Measurements from ENCODE around the gene SDHC.

SDHC gene, protein sequence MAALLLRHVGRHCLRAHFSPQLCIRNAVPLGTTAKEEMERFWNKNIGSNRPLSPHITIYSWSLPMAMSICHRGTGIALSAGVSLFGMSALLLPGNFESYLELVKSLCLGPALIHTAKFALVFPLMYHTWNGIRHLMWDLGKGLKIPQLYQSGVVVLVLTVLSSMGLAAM

DNA sequence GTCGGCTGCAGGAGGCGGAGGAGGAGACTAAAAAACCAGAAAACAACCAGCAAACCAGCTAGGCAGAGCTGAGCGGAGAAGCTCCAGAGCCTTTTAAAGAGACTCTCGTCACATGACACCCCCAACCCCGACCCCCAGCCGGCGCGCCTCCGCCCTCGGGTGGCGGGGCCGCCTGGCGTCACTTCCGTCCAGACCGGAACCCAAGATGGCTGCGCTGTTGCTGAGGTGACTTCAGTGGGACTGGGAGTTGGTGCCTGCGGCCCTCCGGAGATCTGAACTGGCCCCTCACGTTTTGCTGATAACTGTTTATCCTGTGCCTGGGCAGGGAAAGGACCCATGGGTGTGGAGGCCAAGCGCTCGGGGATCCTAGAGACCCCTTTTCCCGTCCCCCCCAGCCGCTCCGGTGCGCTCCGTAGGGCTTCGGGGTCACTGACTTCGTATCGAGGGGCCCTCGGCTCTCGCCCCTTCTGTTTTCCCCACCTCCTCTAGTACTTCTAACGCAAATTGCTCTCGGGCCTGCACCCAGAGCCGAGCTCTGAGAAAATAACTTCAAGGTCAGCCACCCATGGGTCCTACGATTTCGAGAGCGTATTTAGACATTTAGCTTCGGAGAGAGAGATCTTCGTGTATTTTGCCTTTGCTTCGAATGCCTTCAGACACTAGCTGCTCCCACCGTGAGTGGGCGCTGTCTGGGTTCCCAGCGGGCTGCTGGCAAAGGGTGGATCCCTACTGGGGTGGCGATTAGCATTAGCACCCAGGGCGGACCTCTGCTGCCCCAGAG lies at the start of gene SDHC:
Gene SDHC, plus strand, starts transcription at position 181 of the 781 bp plus-strand sequence. Its CDS starts 25 bp downstream, at position 206.
- DNase-seq: peak; percentile 73

DNA sequence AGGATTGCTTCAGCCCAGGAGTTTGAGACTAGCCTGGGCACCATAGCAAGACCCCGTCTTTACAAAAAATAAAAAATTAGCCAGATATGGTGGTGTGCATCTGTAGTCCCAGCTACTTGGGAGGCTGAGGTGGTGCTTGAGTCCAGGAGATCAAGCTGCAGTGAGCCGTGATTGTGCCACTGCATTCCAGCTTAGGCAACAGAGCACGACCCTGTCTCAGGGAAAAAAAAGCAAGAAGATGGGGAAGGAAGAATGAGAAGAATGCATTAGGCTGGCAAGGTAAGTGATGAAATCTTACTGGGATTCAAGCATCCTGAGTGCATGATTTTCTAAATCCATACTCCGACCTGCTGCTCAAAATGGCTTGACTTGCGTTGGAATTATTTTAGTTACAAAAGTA lies 48.9 kb upstream of the SDHC start:
- no peak for DNase-seq

DNA sequence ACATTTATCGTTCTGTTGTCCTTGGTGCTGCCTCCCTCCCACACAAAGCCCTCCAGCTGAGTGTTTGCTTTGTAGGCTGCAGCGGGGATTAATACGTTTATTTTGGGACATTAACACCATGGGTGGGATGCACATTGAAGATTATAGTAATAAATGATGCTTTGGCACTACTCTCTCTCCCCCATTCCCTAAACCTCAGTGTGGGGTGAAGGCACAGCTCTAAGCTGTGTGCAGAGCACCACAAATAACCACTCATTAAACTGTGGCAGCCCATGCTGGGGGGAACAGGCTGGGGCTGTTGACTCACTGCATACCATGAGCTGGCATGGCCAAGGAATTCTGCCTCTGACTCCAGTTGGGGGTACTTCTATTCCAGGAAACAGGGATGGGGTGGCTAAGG lies 48.0 kb upstream of the SDHC start:
- no peak for DNase-seq

DNA sequence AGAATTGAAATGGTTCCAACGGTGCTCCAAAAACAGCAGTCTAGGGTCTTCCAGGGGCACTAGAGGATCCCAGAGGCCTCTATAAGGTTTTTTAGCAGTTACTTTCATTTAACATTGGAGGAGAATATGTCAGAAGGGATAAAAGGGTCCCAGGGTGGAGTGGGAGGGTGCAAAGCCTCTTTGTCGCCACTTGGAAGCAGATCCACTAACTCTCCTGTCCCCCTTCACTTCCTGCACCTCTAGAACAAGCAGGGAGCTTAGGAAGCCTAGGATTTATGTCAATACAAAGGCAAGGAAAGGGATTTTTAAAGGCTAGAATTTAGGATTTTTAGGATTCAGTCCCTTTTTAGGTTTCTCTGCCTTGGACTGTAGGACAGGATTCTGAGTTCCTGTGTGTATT lies 47.3 kb upstream of the SDHC start:
- no peak for DNase-seq

DNA sequence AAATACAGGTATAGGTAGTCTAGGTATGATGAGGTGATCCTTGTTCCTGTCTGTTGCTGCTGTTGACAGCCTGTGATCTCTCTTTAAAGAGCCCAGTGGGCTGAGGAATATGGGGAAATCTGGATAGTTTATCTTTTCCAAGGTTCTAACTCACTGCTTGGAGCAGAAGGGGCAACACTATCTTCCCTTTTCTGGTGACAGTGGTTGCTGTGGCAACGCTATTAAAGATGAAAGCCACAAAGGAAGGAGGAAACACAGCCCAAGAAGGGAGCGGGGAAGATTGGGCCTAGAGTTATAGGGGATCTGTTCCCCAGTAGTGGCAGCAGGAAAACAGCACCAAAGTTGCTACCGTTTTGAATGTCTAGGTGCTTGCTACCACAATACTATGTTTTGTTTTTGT lies 46.9 kb upstream of the SDHC start:
- no peak for DNase-seq

DNA sequence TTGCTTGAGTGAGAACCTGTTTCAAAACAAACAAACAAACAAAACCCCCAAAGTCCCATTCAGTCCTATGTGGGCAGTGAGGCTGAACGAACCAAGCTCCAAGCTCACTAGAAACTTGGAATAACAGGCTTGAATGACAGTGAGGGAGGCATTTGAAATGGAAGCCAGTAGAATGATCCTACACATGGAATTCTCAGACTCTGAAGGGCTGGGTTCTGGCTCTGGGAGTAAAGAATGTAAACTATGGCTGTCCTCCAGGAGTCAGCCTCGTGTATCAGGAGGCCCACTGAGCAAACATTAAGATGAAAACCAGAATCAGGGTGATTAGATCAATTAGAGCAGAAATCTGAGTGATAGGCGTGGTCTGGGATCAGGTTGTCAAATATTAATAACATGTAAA lies 40.8 kb upstream of the SDHC start:
- no peak for DNase-seq

DNA sequence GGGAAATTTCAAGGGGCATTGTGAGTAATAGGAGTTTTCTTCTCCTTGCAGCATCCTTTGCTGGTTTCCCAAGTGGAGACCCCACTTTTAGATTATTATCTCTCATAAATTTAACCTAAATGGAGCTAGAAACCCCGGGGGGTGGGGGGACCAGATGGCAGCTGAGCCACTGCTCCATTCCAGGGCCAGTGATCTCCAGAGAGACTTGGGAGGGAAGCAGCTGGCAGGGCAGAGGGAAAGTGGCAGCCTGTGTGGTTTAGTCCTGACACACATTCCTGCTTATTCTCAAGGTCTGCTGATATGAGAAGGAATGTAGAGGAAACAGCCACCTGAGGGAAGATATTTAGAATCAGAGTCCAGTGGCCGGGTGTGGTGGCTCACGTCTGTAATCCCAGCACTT lies 39.3 kb upstream of the SDHC start:
- DNase-seq: no peak

DNA sequence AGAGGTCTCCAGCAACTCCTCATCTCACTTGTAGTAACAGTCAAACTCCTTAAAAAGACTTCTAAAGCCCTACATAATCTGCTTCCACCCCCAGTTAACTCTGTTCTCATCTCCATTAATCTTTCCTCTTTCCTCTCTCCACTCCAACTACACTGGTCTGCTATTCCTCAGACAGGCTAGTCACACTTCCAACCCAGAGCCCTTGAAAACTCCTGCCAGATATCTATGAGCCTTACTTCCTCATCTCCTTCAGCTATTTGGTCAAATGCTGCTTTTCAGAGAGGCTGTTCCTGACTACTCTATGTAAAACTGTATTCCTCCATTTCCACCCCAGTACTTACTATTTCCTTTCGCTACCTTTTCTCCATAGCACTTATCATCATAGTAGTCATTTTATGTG lies 31.2 kb upstream of the SDHC start:
- DNase-seq: no peak

DNA sequence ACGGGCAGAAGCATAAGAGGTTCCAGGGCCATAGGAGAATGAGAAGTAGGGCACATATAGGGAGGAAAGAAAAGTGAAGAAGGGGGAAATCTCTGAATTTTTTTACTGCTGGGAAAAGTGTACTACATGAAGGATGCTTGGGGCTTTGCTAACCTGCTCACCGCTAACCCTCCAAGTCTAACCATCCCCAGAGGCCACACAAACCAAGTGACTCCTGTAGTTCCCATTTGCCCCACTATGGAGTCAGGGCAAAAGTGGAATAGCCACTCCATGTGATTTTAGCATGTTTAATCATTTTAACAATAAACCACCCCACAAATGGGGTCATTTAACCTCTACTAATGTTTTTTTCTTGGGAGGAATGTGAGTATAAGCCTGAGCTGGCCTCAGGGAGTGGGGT lies 29.1 kb upstream of the SDHC start:
- DNase-seq: no peak

DNA sequence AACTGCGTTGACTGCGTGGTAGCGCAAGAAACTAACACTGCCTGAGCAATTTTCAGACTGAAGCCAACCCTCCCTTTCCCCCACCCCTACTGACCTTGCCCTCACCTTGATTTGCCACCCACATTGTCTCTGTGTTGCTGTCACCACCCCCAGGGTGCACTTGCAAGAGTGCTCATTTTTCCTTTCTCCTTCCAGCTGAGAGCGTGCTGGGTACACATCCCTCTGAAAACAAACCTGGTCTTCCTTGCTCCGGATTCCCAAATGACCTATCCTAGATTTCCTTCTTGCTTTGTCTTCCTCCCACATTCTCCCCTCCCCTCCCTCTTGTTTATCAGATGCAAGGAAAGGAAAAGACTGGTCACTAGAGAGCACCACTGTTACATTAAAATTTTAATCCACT lies 28.7 kb upstream of the SDHC start:
- DNase-seq: no peak

DNA sequence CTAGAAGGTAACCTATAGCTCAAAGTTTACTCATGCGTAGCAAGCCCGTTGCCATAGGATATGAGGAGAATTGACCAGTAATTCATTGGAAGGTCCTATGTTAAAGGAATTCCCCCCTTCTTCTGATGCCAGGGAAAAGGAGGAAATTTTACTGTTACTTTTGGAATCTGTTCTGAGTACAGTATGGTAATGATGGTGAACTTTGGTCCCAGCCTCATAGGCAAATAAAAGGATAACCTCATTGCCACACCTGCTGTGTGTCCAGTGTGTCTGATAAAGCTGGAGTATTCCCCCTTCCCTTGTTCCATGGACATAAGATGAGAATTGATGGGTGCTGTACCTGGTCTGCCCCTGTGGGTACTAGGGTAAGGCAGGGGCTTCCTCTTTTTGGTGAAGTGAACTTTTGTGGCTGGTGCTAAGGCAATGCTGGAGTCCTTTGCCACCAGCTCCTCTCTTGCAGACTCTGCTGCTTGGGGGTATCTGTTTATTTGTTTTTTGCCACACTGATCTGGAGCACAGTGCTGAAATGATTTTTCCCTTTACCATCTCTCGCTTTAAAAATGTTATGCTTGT lies 26.6 kb upstream of the SDHC start:
- no peak for DNase-seq

DNA sequence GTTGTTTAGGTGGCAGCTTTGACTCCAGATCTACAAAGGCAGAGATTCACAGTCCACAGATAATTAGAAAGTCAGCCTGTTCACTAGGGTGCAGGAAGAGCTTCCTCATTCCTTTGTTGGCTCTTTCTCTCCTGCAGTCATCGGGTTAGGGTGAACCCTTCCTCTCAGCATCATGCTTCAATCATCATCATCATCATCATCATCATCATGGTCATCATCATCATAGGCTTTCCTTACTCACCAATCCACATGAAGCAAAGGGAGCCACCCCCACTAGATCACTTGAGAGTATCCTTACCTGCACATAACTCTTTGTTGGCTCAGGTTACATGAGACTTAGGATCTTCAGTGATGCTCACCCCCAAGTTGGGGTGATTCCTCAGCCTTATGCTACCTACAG lies 23.4 kb upstream of the SDHC start:
- no peak for DNase-seq

DNA sequence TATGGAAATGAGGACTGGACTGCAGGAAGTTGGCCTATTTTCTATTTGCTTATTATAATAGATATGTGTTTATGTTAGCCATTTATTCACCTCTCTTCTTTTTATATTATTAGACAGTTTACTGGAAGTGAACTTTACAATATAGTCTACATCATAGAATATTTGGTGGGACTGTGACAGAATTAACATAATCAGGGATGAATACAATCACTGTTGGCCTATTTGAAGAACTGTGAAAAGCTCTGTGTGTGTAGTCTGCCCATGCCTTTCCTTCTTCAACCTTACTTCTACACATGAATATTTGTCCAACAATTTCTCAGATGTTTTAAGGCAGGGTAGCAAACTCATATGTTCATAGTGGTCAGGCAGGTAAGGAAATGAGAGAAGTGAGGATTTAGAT lies 16.8 kb upstream of the SDHC start:
- DNase-seq: no peak

DNA sequence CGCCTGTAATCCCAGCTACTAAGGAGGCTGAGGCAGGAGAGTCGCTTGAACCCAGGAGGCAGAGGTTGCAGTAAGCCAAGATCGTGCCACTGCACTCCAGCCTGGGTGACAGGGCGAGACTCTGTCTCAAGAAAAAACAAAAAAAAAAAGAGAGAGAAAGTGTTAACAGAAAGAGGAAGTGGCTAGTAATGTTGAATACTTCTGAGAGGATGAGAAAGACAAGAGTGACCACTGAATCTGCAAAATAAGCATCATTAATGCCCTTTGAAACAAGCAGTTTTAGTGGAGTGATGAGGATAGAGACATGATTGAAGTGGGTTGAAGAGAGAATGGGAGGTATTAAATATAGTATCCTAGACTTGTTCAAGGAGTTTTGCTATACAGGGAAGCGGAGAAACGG lies 16.1 kb upstream of the SDHC start:
- no peak for DNase-seq

DNA sequence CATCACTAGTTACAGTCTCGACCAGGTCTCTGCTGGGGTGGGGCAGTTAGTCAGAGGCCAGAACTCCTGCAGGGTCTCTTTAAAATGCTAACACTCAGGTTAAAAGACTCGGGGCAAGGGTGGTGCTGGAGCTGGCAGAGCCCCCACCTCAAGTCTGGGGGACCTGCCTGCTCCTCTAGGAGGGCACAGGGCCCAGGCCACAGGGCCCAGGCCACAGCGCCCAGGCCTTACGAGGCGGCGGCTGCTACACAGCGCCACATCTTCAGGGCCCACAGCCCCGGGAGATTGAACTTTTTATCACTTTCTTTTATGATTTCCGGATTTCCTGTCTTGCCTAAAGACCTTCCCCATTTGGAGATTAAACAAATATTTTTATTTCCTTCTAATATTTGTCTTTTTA lies 14.8 kb upstream of the SDHC start:
- DNase-seq: no peak

DNA sequence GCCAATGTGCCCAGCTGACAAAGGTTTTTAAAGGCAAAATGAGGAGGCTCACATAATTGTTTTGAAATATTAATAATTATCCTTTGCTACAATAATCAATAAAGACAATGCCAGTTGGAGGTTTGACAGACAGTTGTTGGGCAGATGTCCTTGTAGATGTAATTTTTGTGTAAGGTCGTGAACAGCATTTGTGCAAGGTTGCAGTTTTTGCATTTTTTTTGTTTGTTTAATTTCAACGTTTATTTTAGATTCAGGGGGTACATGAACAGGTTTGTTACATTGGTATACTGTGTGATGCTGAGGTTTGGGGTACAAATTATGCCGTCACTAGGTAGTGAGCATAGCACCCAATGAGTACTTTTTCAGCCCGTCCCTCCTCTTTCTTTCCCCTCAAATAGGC lies 13.7 kb upstream of the SDHC start:
- DNase-seq: no peak

DNA sequence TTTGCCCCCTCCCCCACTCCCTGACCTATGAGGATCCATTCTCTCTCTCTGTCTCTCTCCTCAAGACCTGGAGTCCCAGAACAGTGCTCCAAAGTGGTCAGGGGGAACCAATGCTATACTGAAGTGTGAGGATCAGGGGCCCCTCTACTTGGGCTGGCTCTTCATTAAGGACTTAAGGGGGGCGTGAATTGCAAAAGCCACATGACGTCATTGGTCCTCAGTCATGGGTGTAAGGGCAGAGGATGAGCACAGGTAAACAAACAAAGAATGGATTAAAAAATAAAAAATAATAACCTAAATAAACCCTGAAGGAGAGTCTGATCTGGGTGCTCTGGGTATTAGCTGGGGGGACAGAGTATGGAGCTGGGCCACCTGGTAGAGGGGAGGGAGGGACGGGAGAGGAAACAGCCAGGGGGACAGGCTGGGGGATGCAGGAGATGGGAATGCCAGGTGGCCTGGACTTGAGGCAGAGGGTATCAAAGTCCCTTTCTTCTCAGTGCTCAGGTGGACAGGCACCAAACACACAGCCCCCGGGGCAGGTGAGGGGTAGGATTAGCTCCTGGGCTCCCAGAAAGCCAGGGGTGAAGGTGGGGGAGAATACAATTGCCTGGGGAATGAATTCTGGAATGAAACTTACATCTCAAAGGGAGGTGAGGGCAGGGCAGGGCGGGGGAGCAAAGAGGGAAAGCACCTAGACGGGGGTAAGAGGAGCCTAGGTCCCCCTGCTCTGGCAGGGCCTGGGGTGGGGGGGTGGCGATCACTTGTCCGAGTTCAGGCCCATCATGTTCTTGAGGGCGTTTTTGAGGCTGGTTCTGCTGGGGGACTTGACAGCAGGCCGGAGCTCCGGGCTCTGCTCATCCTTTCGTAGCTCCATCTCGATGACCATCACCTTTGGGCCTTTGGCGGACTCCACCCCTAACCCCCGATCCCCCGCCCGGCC lies 9.0 kb upstream of the SDHC start:
- DNase-seq: no peak

DNA sequence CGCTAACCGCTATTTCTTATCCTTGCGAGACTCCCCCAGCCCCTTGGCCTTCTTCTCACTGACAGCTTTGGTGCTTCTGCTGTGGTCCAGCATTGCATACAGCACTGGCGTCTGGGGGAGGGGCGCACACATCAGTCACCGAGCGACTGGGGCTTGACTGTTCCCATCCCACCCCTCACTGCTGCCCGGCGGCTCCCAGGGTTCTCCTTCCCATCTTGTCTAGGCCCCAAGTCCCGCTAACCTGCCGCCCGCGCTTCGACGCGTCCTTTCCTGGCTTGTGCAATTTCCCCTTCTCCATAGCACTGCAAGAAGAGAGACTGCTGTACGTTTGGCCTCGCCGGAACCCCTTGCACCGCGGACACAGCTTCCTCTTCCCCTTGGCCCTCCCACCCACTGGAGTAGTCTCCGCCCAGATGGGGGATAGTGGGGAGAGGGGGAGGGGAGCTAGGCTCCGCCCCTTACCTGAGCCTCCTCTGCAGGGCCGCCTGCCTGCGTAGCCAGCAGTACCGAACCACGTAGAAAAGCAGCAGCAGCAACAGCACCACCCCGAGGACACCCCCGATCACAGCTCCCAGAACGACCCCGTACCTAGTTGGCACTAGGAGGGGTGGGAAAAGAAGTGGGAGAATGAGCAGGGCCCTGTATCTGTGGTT lies 8.2 kb upstream of the SDHC start:
- DNase-seq: peak; percentile 34

DNA sequence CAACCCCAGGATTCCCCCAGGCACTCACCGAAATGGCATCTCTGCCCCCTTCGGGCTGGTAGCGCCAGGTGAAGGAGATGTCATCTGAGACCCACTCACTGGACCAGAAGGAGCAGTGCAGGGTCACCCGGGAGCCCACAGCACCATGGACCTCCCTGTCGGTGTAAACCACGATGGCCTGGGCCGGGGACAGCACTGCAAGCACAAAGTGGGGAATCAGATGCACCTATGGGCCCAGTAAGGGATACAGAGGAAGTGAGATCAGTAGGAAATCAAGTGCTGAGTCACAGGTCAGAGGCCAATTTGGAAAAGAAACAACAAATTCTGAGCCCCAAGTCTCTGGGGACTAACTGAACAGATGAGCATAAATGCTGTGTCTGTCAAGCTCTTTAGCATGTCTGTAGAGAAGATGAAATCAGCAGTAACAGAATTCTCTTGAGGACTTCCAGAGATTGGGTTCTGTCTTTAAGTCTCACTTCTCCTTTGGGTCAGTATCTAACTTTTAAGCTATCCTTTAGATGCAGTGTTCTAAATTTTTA lies 6.9 kb upstream of the SDHC start:
- DNase-seq: no peak

DNA sequence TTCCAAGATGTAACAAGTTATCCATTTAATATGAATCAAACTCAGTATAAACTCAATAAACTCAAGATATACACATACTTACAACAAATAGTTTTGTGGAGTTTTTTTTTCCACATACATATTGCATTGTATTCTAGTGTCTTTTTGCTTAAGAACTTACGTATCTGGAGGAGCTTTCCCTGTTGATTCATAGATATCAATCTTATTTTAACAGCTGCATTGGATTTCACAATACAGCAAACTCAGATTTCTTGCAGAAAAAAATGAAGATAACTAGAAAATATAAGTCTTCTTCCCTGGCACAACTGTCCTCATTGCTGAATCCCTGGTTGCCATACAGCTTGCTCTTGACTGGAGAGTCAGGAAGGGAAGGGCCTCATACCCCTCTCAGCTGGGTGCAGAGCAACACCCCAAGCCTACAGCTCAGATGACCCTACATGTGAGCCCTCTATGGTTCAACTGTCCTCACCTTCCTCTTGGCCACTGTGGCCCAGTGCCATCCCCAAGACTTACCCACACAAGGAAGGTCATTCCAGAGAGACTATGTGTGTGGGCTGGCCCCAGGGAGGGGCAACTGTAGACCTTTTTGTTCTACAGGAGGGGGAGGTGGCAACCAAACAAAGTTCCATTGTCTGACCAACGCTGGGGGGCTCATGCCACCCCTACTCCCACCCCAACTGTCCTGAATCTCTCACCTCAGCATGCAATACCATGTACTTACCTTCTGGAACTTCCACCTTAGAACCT lies 6.1 kb upstream of the SDHC start:
- no peak for DNase-seq

DNA sequence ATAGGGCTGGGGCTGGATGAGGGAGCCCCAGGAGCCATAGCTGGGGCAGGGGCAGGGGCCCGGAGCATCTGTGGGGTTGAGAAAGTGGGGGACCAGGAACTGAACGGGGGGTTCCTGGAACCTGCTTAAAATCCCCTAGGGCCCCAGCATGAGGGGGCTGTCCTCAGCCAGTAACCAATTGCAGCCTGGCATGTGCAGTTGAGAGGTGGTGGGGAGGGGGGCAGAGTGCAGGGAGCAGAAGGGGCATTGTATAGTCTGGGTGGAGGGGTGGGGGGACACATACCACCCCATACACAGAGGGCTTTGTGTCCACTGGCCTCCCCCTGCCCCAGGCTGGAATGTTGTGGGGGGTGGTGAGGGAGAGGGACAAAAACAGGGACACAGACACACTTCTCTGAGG lies 4.3 kb upstream of the SDHC start, which contains the start of gene MPZ:
Gene MPZ, minus strand, starts transcription at position 101 of the 400 bp plus-strand sequence. Its CDS starts 63 bp downstream, at position 38.
- no peak for DNase-seq
